Stimulated activated CD4-positive, alpha-beta T cell treated with anti-CD3 and anti-CD28 coated beads, Interleukin-4, amount 100 ng/mL, for 48 hours (primary cell): ENCODE results near the gene RNH1.

Experiments used
- DNase-seq, 2 donors: peaks; one replicate each; pipeline ENCODE4 v3.0.0-alpha.2; 2020; ENCODE audit warnings: low read depth in 2 of 2

Gene RNH1

GRCh38 chr11:499201-500076, 7.6 kb downstream of the RNH1 start:
- DNase-seq = no peak

DNA sequence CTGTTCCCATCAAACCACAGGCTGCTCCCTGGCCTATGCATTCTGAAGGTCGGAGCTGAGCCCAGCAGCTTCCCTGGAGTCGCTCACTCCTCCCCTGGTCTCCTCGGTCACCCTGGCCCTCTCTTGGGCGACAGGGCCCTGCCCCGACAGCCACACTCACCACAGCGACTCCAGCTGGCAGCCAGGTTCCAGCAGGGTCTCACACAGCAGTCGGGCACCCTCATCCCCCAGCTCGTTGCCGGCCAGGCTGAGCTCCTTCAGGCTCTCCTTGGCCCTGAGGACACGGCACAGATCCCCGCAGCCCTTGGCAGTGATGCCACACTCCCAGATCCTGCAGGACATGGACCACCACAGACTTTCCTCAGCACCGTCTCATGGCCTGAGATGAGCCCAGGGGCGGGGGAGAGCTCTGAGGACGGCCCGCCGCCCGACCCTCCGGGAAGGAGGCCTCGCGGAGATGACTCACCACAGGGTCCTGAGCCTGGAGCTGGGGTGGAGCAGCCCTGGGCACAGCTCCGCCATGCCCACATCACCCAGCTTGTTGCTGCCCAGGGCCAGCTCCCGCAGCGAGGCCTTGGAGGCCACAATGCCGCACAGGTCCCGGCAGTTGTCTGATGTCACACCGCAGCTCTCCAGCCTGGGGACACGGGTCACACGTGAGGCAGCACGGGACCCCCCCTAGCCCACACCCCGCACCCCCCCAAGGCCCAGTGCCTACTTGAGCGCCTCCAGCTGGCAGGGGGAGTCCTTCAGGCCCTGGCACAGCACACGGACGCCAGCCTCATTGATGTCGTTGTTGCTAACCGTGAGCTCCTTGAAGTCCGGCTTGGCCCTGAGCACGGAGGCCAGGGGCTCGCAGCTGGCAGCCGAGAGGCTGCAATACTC, 8.5 kb downstream of the RNH1 start:
- no peak for DNase-seq

- no peak for DNase-seq
These were observed 9.3 kb downstream of the RNH1 start for GRCh38 chr11:497565-498296.

DNA sequence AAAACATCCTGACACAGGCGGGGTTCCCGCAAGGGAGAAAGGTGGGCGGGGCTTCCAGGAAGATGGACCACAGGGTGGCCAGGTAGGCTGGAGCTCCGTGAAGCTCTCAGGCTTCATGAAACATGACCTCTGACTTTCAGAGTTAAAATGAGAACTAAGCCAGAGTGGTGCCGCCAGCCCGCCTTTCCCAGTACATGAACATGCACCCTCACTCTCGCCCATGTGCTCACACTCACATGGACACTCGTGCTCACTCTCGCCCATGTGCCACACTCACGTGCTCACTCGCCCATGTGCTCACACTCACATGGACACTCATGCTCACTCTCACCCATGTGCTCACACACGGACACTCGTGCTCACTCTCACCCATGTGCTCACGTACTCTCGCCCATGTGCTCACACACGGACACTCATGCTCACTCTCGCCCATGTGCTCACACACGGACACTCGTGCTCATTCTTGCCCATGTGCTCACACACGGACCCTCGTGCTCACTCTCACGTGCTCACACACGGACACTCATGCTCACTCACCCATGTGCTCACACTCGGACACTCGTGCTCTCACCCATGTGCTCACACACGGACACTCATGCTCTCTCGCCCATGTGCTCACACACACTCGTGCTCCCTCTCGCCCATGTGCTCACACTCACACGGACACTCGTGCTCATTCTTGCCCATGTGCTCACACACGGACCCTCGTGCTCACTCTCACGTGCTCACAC, 10.0 kb downstream of the RNH1 start:
- no peak for DNase-seq

- no peak for DNase-seq
These were observed 11.5 kb downstream of the RNH1 start for GRCh38 chr11:495537-495931.

DNA sequence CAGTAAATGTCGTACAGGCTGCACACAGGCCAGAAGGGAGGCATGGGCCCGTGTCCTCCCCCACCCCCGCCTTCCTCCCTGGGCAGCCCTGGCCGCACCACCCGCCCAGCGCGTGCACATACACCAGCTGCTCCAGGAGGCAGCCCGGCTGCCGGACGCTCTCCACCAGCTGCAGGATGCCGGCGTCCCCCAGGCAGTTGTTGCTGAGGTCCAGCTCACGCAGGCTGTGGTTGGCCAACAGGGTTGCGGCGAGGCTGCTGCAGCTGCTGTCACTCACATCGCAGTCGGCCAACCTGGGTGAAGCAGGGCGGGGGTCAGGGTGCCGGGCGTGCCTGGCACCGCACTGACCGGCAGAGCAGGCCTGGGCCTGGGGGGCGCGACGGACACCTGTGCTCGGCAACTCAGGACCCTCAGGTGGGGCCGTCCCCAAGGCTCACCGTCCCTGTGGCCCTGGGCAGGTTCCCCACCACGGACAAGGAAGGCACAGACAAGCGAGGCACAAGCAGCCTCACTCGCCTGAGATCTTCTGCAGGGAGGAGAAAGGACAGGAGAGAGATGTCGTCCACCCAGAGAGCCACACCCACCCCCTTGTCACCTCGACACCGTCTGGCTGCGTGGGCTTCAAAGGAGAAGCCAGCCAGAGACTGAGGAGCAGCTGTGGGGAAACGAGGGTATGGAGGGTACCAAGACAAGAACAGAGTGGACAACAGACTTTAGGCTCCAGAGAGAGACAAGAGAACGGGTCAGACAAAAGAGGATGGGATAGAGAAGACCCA, 12.1 kb downstream of the RNH1 start:
- no peak for DNase-seq

DNA sequence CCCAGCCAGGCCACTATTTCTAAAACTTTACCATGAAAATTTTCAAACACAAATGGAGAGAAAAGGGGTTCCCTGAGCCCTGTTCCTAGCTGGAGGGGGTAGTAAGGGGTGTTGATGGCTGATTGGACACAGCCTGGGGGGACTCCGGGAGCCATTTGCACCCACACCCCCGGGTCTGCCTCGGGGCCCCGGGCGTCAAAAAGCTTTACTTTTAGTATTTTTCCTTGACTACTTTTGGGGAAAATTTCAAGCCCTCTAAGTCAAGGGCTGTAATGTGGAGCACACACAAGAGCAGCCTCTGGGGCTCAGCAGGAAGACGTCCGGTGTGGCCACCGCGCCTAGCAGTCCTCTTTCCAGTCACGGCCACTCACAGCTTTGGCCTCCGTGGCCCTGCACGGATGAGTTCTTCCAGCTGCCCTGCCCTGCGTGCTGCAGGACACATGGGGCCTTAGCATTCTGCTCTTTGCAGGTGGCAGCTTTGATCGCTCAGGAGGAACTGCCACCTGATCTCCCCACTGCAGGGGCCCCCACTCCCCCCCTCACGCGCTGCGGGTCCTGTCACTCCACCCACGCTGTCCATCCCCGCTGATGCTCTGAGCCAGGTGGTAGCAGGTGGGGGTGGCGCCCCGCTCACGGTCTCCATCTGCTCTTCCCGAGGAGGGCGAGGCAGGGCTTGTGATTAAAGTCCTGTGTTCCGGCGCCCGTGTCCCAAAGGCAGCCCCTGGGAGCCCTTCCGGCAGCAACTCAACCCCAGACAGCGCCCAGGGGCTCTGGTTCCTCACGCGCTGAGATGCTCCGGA, 14.4 kb downstream of the RNH1 start:
- no peak for DNase-seq

DNA sequence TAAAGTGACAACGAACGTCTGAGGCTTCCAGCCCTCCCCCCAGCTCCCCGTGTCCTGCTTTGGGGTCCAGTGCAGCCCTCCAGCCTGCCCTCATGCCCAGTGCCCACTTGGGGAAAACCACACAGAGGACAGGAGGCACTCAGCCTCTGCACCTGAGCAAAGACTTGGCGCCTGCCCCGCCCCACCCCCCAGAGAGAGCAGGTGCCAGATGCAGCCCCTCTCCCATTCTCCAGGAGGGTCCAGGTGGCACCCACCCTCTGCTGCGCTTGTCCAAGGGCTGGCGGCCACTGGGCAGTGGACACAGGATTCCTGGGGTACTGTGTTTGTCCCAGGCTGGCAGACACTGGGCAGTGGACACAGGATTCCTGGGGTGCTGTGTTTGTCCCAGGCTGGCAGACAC, 15.7 kb downstream of the RNH1 start:
- DNase-seq = no peak

GRCh38 chr11:490930-491260, 16.1 kb downstream of the RNH1 start:
- DNase-seq = no peak

DNA sequence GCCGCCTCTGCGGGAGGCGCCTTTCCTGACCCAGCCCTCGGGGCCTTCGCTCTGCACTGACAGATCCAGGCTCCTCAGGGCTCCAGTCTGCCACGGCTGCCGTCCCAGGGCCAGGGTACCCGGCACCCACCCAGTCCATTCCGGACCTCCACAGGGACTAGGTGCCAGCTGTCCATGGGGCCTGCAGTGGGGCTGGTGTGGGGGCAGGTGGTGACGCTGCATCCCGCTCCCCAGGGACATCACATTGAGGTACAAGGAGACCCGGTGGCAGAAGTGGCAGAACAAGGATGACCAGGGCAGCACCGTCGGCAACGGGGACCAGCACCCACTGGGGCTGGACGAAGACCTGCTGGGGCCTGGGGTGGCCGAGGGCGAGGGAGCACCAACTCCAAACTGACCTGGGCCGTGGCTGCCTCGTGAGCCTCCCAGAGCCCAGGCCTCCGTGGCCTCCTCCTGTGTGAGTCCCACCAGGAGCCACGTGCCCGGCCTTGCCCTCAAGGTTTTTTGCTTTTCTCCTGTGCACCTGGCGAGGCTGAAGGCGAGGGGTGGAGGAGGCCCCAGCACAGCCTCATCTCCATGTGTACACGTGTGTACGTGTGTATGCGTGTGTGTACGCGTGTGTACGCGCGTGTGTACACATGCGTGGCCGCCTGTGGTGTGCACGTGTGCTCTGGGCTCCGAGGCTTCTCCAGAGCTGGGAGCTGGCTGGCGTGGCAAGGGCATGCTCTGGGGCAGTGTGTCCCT, 16.7 kb downstream of the RNH1 start:
- DNase-seq = no peak

DNA sequence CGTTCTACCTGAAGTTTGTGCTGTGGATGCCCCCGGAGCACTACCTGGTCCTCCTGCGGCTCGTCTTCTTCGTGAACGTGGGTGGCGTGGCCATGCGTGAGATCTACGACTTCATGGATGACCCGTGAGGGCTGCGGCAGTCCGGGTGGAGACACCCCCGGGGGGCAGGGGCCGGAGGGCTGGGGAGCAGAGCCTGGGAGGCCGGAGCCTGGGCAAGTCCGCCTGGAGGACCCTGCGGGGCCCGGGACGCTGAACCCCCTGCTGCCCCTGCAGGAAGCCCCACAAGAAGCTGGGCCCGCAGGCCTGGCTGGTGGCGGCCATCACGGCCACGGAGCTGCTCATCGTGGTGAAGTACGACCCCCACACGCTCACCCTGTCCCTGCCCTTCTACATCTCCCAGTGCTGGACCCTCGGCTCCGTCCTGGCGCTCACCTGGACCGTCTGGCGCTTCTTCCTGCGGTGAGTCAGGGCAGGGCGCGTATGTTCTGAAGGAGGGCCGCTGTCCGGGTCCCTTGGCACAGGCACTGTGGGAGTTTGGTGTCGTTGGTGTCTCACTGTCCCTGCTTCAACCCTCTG, 17.3 kb downstream of the RNH1 start:
- no peak for DNase-seq

DNA sequence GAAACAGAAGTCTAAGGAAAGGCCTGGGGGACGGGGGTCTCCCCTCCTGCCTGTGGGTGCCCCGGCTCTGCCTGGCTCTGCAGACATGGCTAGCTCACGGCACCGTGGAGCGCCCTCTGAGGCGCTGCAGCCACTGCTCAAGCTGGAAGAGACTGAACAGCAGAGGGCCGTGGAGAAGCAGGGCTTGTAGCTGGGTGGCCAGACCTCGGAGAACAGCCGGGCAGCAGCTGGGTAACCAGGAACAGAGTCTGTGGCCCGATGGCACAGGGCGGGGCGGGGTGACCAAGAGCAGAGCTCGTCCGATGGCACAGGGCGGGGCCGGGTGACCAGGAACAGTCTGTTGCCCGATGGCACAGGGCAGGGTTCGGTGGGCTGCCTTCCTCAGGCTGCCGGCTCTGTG, 18.1 kb downstream of the RNH1 start:
- DNase-seq = no peak

GRCh38 chr11:488579-488978, 18.5 kb downstream of the RNH1 start:
- no peak for DNase-seq

GRCh38 chr11:488062-488461, 19.0 kb downstream of the RNH1 start:
- no peak for DNase-seq

- no peak for DNase-seq
These were observed 19.4 kb downstream of the RNH1 start for GRCh38 chr11:487571-488021.

- no peak for DNase-seq
These were observed 20.9 kb downstream of the RNH1 start for GRCh38 chr11:486189-486588.

- DNase-seq = no peak
These were observed 22.4 kb downstream of the RNH1 start for GRCh38 chr11:484616-485015.

GRCh38 chr11:479311-479710, 27.7 kb downstream of the RNH1 start:
- no peak for DNase-seq
